Nephron (organoid): ENCODE data around the gene ATG9A.
A peak's percentile ranks its signal among the peaks of the same experiment; 100 is the strongest.

Experiments used
- H3K27ac Mint-ChIP-seq, 3 experiments: 2 replicates each; pipeline ENCODE4 v1.8.0; 2020; ENCODE audit warnings: mixed read lengths in 3 of 3, mild to moderate bottlenecking in 2 of 3, moderate library complexity in 1 of 3
- H3K27me3 Mint-ChIP-seq: 2 replicates; pipeline ENCODE4 v1.8.0; 2021; ENCODE audit warnings: low read depth, mild to moderate bottlenecking, moderate library complexity, mixed read lengths
- H3K36me3 Mint-ChIP-seq: 2 replicates; pipeline ENCODE4 v1.8.0; 2020; ENCODE audit warnings: low read depth, mixed read lengths
- H3K4me1 Mint-ChIP-seq: 2 replicates; pipeline ENCODE4 v1.8.0; 2020; ENCODE audit warnings: mixed read lengths
- H3K4me3 Mint-ChIP-seq, 3 experiments: 2 replicates each; pipeline ENCODE4 v1.8.0; 2020; ENCODE audit warnings: mild to moderate bottlenecking in 3 of 3, mixed read lengths in 3 of 3, moderate library complexity in 2 of 3
- H3K9me3 Mint-ChIP-seq: 2 replicates; pipeline ENCODE4 v1.8.0; 2020; ENCODE audit warnings: mixed read lengths
- CTCF ChIP-seq, 3 experiments: fragments of 200-600 bp; sonication (generic); IDR thresholded peaks; one replicate each; pipeline ENCODE4 v1.5.0; 2021; ENCODE audit warnings: antibody characterized with exemption in 3 of 3; ENCODE audit not compliant: unreplicated experiment in 3 of 3

The ATG9A gene

GRCh38 chr2:219245899-219246230 lies 16.4 kb upstream of the ATG9A start:
- no peak for TF ChIP-seq CTCF (IDR thresholded peaks at IDR 0.05; ENCODE audit: unreplicated experiment in 3 of 3)
- Mint-ChIP-seq H3K9me3 (no peaks in the 10 kb centered on the region), H3K4me1 (peaks cover 21% of the 10 kb centered on the region), H3K4me3 (peak overlapping the region; percentile 95 to 96 (median 96)), H3K36me3 (no peaks in the 10 kb centered on the region), H3K27ac (peak overlapping the region; percentile 69 to 94 (median 89)), H3K27me3 (peaks cover 7% of the 10 kb centered on the region)

GRCh38 chr2:219245148-219245898 lies 15.9 kb upstream of the ATG9A start, which contains the start of the genes GLB1L and STK16:
GLB1L (minus strand) TSS chr2:219245444; CDS start chr2:219243573, 1,871 bp downstream.
STK16 (plus strand) TSS chr2:219245479; CDS start chr2:219246000, 521 bp downstream.
- Mint-ChIP-seq H3K27me3 (peaks cover 5% of the 10 kb centered on the region), H3K4me3 (peak within 1 kb of the TSS; percentile 95 to 96 (median 96)), H3K27ac (peak within 1 kb of the TSS; percentile 69 to 94 (median 89)), H3K36me3 (no peaks in the 10 kb centered on the region), H3K9me3 (no peaks in the 10 kb centered on the region), H3K4me1 (peaks cover 19% of the 10 kb centered on the region)
- TF ChIP-seq CTCF (IDR thresholded peaks at IDR 0.05; ENCODE audit: unreplicated experiment in 3 of 3): no peak

GRCh38 chr2:219244789-219245147 lies 15.3 kb upstream of the ATG9A start:
- Mint-ChIP-seq H3K27me3 (peaks cover under 1% of the 10 kb centered on the region), H3K4me3 (peak overlapping the region; percentile 95 to 96 (median 96)), H3K4me1 (peaks cover 14% of the 10 kb centered on the region), H3K9me3 (no peaks in the 10 kb centered on the region), H3K27ac (peak overlapping the region in 2 of 3 experiments; percentile 89 to 94), H3K36me3 (peaks cover under 1% of the 10 kb centered on the region)
- TF ChIP-seq CTCF (IDR thresholded peaks at IDR 0.05; ENCODE audit: unreplicated experiment in 3 of 3): no peak

- no peaks in the 10 kb centered on the region for H3K4me1 Mint-ChIP-seq
- H3K27me3 Mint-ChIP-seq: no peaks in the 10 kb centered on the region
- peaks cover 5% of the 10 kb centered on the region for H3K36me3 Mint-ChIP-seq
- H3K27ac Mint-ChIP-seq: peak overlapping the region in 2 of 3 experiments; percentile 62 to 73
- no peak for TF ChIP-seq CTCF (IDR thresholded peaks at IDR 0.05; ENCODE audit: unreplicated experiment in 3 of 3)
- no peaks in the 10 kb centered on the region for H3K9me3 Mint-ChIP-seq
- peak overlapping the region; percentile 62 to 70 (median 69) for H3K4me3 Mint-ChIP-seq
These were observed 13.9 kb upstream of the ATG9A start for GRCh38 chr2:219243291-219243761.

GRCh38 chr2:219234331-219234730 lies 4.9 kb upstream of the ATG9A start:
- no peak for TF ChIP-seq CTCF (IDR thresholded peaks at IDR 0.05; ENCODE audit: unreplicated experiment in 3 of 3)

More at GRCh38 chr2:219234331-219234730, 4.9 kb upstream of the ATG9A start:
- Mint-ChIP-seq H3K27ac (no peak overlapping the region), H3K4me3 (peak overlapping the region in 1 of 3 experiments; percentile 45), H3K4me1 (peaks cover 11% of the 10 kb centered on the region), H3K27me3 (no peaks in the 10 kb centered on the region), H3K36me3 (peaks cover 57% of the 10 kb centered on the region), H3K9me3 (no peaks in the 10 kb centered on the region)
